ENCODE measurements around the gene UMODL1.

- TF ChIP-seq CTCF (IDR thresholded peaks at IDR 0.05 in 8 of 11, conservative IDR thresholded peaks at IDR 0.05 in 3 of 11): no peak
- no peak for TF ChIP-seq POLR2A (IDR thresholded peaks at IDR 0.05)
These were observed 31.4 kb downstream of the UMODL1 start for GRCh38 chr21:42102526-42102925.
